GM12864 (cell line): ENCODE data around the gene NEB.
A peak's percentile ranks its signal among the peaks of the same experiment; 100 is the strongest.

ENCODE experiments used
- DNase-seq: peaks from one replicate; pipeline ENCODE4 v3.0.0-alpha.2; 2011; ENCODE audit warnings: low read depth
- H3K4me3 ChIP-seq: 2 replicates; pipeline ENCODE4 v1.5.1; 2011; ENCODE audit warnings: mild to moderate bottlenecking, low read depth, low read length, control low read depth
- CTCF ChIP-seq: IDR thresholded peaks from 2 replicates; pipeline ENCODE4 v1.5.1; 2011; ENCODE audit warnings: low read depth, mild to moderate bottlenecking, moderate library complexity, low read length, control low read depth, inconsistent platforms; ENCODE audit errors: missing control alignments

The NEB gene

DNA sequence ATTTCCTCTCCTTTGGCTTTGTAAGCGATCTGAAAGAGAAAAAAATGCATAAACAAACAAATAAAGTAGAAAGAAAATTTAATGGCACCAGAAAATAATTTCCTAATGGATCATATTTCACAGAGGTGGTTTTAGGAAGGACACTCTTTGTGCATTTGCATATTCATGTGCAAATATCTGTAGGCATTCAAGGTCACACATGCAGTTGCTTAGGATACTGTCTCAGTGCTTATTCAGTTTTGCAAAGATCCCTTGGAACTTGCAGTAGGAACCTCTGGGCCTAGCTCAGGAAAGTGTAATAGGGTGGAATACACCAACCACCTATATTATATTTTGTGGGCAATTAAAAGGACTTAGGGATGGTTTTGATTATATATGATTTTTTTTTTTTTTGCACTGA, 54.3 kb downstream of the NEB start:
- DNase-seq, result no peak
- no peak for TF ChIP-seq CTCF
- no peak overlapping the region for H3K4me3 ChIP-seq

GRCh38 chr2:151678849-151679248, 55.4 kb downstream of the NEB start:
- TF ChIP-seq CTCF, result no peak
- no peak overlapping the region for H3K4me3 ChIP-seq
- no peak for DNase-seq

GRCh38 chr2:151673016-151673415, 61.3 kb downstream of the NEB start:
- no peak overlapping the region for H3K4me3 ChIP-seq
- no peak for DNase-seq
- TF ChIP-seq CTCF, result no peak

- TF ChIP-seq CTCF, result no peak
- DNase-seq, result no peak
- H3K4me3 ChIP-seq, result no peak overlapping the region
These were observed 62.0 kb downstream of the NEB start for GRCh38 chr2:151672277-151672676.

- no peak for DNase-seq
- TF ChIP-seq CTCF, result no peak
- H3K4me3 ChIP-seq, result no peak overlapping the region
These were observed 63.3 kb downstream of the NEB start for GRCh38 chr2:151670846-151671597.

DNA sequence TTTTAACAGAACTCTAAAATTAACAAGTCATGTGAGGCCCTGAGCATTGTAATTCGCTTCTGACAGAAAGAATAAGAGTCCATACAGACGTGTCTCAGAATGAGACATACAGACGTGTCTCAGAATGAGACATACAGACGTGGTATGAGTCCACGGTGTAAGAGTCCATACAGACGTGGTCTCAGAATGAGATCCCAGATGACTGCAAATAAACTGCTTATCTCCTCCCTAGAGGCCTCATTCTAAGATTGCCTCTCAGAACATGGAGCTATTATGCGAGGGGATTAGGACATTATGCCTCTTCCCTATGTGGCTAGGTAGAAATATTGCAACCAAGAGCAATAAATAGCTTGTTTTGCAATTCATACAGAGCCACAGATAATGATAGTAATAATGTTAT, 63.9 kb downstream of the NEB start:
- H3K4me3 ChIP-seq, result no peak overlapping the region
- TF ChIP-seq CTCF, result no peak
- peak; percentile 8 for DNase-seq

- DNase-seq, result no peak
- H3K4me3 ChIP-seq, result no peak overlapping the region
- no peak for TF ChIP-seq CTCF
These were observed 64.6 kb downstream of the NEB start for GRCh38 chr2:151669585-151670081.
